Measurements from ENCODE around the gene CACNA2D1.
"Not testable (repeated sequence)": the region's sequence is repeated elsewhere in the genome, so short reads cannot be mapped to it uniquely, and the experiment has no call there.

The CACNA2D1 gene

GRCh38 chr7:82393076-82393839 lies 50.3 kb downstream of the CACNA2D1 start:
- DNase-seq (ENCODE audit: low read depth): no peak

GRCh38 chr7:82390936-82391335 lies 52.6 kb downstream of the CACNA2D1 start:
- DNase-seq (ENCODE audit: low read depth): no peak

DNA sequence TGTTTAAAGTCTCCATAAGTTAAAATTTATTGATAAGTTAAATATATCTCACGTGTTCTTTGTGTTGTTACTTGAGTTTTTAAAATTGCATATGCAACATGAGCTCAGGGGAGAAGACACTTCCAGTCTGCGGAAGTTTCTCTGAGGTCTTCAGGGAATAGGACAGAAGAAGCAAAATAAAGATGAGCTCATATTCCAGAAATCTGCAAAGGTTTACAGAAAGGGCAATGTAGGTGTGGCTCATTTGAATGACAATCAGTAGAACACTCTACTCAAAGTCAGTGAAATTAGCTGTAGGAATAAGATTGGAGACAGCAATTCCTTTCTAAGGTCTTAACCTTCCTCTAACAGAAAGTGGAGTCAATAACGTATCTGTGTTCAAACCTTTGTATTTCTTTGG lies 53.7 kb downstream of the CACNA2D1 start:
- no peak for DNase-seq (ENCODE audit: low read depth)

- no peak for DNase-seq (ENCODE audit: low read depth)
Observed at GRCh38 chr7:82388138-82388537, 55.4 kb downstream of the CACNA2D1 start.

- DNase-seq (ENCODE audit: low read depth): not testable (repeated sequence)
Observed at GRCh38 chr7:82386571-82386970, 57.0 kb downstream of the CACNA2D1 start.

GRCh38 chr7:82384779-82385178 lies 58.8 kb downstream of the CACNA2D1 start:
- DNase-seq (ENCODE audit: low read depth): no peak

DNA sequence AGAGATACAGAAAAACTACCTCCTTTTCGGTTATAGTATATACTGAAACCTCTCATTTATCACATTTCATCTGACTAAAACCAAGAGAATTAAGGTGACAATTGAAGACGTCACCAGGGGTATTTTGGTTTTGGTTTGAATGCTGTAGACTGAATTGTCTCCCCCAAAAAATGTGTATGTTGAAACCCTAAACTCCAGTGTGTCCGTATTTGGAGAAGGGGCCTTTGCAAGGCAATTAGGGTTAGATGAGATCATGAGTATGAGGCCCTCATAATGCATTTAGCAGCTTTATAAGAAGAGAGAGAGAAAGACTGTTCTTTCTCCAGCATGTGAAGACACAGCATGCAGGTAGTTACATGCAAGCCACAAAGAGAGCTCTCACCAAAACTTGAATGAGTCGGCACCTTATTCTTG lies 59.5 kb downstream of the CACNA2D1 start:
- DNase-seq (ENCODE audit: low read depth): no peak

DNA sequence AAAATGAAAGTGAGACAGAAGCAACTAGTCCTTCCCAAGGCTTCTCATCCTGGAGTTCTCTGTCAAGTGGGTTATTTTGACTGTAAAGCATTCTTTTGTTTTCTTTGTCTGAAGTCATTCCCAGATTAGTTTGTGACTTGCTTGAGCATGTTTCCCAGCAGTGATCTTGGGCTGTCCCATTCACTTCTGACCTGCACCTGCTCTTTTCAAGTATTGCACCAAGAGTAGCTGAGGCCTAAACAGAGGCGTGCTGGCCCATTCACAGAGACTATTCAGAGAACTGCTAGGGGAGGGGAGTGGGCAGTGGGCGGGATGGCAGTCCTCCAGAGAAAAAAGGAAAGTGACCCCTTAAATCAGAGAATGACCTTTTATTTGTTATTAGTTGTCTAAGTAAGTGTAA lies 61.3 kb downstream of the CACNA2D1 start:
- DNase-seq (ENCODE audit: low read depth): no peak

- DNase-seq (ENCODE audit: low read depth): no peak
Observed at GRCh38 chr7:82376739-82377138, 66.8 kb downstream of the CACNA2D1 start.

DNA sequence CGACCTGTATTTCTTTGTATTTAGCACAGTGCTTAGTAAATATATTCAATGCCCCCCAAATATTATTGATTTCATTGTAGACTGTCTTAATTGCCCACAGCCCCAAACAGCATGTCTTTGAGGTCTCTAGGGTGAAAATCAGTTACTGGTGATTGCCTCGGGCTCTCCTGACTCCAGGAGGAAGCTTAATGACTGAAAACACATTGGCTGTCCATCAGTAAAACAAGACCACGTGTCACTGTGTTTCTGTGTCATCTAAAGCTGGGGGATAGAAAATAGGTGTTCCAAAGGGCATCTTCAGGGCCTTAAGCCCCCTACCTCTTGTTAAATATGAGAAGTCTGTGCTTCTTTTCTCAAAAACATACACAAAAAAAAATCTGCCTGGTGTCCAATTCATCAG lies 67.9 kb downstream of the CACNA2D1 start:
- no peak for DNase-seq (ENCODE audit: low read depth)

GRCh38 chr7:82375129-82375528 lies 68.4 kb downstream of the CACNA2D1 start:
- DNase-seq (ENCODE audit: low read depth): no peak

- DNase-seq (ENCODE audit: low read depth): no peak
Observed at GRCh38 chr7:82373926-82374635, 69.5 kb downstream of the CACNA2D1 start.

GRCh38 chr7:82364671-82365070 lies 78.9 kb downstream of the CACNA2D1 start:
- no peak for DNase-seq (ENCODE audit: low read depth)

GRCh38 chr7:82364048-82364447 lies 79.5 kb downstream of the CACNA2D1 start:
- DNase-seq (ENCODE audit: low read depth): no peak

DNA sequence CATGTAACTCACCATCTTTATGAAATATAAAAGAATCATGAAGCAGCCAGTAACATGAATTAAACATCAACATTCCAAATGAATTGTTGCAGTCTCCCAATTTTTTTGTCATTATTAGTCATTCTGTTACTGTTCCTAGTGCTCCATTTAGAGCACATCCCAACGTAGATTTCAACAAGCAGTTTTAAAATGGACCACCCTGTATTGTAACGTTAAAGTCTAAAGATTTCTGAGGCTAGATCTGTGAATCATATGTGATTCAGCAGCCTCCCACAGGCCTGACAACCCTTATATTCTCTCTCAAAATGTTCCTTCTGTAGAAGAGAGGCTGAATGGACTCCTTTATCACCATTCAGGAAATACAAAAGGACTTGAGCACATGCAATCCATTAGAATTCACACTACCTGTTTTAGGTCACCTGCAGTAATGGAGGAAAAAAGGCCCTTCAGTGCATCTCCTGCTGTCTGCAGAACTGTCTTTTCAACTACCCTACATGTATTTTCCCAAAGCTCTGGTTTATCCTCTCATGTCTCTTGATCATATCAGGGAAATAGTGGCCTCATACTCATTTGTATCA lies 81.4 kb downstream of the CACNA2D1 start:
- DNase-seq (ENCODE audit: low read depth): peak; percentile 41

- DNase-seq (ENCODE audit: low read depth): no peak
Observed at GRCh38 chr7:82360591-82361368, 82.8 kb downstream of the CACNA2D1 start.

DNA sequence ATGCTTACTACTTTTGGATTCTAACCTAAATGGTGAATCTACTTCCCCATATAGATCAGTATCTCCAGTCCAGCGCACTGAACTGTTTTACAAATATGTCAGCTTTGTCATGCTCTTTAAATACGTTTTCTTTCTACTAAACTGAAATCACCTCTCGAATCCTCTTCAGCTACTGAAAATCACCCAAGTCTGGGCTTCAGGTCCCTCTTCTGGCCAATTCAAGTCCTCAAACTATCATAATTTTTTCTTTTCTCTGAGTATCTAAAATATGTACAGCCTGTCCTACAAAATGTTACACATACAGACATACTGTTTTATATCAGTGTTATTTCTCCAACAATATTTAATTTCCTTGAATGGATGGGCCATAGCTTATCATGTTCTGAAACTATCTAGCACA lies 84.2 kb downstream of the CACNA2D1 start:
- DNase-seq (ENCODE audit: low read depth): no peak

DNA sequence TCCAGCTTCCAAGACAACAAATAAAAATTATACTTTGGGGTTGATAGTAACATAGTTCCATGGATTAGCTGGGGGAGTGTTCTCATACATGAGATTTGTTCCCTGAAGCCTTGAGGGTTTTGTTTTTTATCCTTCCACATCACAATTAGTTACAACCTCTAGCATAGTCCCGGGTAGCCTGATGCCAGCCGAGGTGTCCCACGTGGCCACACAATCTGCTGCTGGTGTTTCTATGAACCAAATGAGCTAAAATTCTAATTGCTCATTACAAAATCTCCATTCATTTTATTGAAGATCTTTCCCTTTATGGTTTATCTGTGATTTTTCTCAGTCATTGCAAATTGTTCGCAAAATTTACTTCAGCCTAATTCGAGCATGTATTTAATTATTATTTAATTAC lies 84.7 kb downstream of the CACNA2D1 start:
- no peak for DNase-seq (ENCODE audit: low read depth)

GRCh38 chr7:82358009-82358578 lies 85.5 kb downstream of the CACNA2D1 start:
- no peak for DNase-seq (ENCODE audit: low read depth)

- no peak for DNase-seq (ENCODE audit: low read depth)
Observed at GRCh38 chr7:82348251-82348650, 95.3 kb downstream of the CACNA2D1 start.

GRCh38 chr7:82347808-82348207 lies 95.8 kb downstream of the CACNA2D1 start:
- DNase-seq (ENCODE audit: low read depth): no peak

- no peak for DNase-seq (ENCODE audit: low read depth)
Observed at GRCh38 chr7:82345886-82346285, 97.7 kb downstream of the CACNA2D1 start.

Data from HS-5 (cell line).